Astrocyte of the spinal cord (primary cell): ENCODE results near the gene PAK3.
A peak's percentile ranks its signal among the peaks of the same experiment; 100 is the strongest.

Experiments used
- DNase-seq: peaks from one replicate; pipeline ENCODE4 v3.0.0; 2011; ENCODE audit warnings: low read depth, low spot score
- H3K4me3 ChIP-seq: 2 replicates; pipeline ENCODE4 v1.5.1; 2011; ENCODE audit warnings: low read depth, mild to moderate bottlenecking, low read length, moderate library complexity
- CTCF ChIP-seq: IDR thresholded peaks from 2 replicates; pipeline ENCODE4 v1.5.1; 2012; ENCODE audit warnings: low read depth, mild to moderate bottlenecking, low read length, inconsistent platforms
- in situ Hi-C: cut with HindIII; loops from 2 replicates; pipeline ENCODE4 v1.10.0; 2017; ENCODE audit warnings: low sequenced_read_pairs

The PAK3 gene

DNA sequence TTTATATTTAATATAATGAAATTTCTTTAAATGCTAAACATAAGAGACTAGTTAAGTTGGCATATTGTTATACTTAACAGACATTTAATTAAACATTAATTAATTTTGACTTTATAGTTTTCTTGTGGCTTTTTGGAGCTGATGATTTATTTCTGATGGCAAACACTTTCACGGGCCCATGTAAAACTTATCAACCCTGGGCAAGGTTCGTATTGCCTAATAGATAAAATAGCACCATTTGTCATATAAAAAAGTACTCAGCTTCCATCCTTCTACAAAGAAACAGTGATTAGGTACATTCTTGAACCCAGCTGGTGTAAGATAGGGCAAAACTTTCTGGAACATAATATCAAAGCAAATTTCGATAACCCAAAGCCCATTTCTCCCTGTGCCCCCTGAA lies 63.2 kb downstream of the PAK3 start:
- no peak overlapping the region for H3K4me3 ChIP-seq
- DNase-seq, result no peak
- in situ Hi-C loops, result no loop called here
- TF ChIP-seq CTCF, result no peak

DNA sequence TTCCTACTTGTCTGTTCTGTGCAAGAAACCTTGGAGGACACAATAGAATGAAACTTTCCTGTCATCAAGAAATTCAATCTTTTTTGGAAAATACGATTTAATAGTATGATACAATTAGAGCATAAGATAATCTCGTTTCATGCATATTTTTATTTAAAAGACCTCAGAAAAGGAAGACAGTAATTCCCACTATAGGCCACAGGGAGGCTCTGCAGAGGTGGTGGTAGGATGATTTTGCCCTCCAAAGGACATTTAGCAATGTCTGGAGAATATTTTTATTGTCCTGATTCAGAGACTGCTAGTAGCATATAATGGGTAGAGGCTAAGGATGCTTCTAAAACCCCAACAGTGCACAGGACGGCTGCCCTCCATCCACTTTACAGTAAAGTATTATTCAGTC lies 68.7 kb downstream of the PAK3 start:
- in situ Hi-C loops, result no loop called here
- H3K4me3 ChIP-seq, result no peak overlapping the region
- no peak for DNase-seq
- TF ChIP-seq CTCF, result peak; percentile 31

- no peak for DNase-seq
- no peak for TF ChIP-seq CTCF
- in situ Hi-C loops, result no loop called here
- no peak overlapping the region for H3K4me3 ChIP-seq
Measured at GRCh38 chrX:111165902-111166301, 69.9 kb downstream of the PAK3 start.

DNA sequence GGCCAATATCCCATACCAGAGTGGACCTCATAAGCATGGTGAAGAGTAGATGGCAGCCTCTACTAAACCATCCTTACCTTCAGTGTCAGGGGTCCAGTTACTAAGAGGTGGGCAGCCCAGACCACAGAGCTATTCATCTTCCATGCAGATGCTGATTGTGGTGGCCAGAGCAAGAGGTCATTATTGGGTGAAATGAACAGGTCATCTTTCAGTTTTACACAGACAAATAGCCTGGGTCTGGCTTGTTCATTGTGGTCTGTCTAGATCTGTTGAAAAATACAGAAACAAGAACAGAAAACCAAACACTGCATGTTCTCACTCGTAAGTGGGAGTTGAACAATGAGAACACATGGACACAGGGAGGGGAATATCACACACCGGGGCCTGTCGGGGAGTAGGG lies 71.3 kb downstream of the PAK3 start:
- H3K4me3 ChIP-seq, result no peak overlapping the region
- in situ Hi-C loops, result no loop called here
- DNase-seq, result no peak
- no peak for TF ChIP-seq CTCF

DNA sequence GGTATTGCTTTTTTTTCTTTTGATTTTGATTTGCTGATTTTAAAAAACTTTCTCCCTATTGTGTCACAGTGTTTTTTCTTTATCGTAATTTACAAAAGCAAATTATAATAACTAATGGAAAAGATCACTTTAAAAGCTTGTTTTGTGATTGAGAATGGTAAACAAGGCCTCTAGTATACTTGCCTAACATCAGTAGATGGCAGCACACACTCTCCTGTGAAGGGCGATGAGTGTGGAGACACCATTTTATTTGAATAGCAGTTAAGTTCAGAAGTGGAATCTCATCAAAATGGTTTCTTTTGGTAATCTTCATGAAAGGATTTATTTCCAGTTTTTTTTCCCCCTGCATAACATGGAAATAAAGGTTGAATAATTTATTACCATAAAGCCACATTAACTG lies 72.3 kb downstream of the PAK3 start:
- H3K4me3 ChIP-seq, result no peak overlapping the region
- peak; percentile 19 for TF ChIP-seq CTCF
- no peak for DNase-seq
- in situ Hi-C loops, result no loop called here

DNA sequence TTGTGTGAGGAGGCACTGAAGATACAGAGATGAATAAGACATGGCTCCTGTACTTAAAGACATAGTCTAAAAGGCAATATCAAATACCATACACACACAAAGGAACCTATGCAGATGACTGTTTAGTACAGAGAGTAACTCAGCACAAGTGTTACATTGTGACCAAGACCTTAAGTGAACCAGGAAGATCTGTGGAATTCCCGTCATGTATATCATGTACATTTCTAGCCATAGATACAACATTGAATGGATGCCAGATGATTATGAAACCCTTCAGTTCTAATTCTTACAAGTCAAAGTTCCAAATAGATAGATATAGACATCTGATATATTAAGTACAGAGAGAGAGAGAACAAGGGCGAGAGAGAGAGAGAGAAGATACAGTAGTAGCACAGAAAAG lies 73.2 kb downstream of the PAK3 start:
- DNase-seq, result no peak
- no peak overlapping the region for H3K4me3 ChIP-seq
- in situ Hi-C loops, result no loop called here
- TF ChIP-seq CTCF, result no peak

DNA sequence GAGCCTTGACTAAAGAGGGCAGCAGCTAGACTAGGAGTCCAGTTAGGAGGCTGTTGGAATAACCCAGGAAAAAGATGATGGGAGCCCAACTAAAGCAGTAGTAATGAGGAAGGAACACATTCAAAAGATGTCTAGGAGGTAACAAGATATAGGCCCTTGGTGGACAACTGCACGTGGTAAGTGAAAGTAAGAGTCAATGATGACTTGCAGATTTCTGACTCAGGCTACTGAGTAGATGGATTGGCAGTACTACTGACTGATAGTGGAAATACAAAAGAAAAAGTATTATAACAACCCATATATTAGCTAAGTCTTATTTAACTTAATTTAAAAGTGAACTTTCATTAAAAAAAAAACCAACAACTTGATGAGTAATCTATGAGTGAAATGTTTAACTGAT lies 74.0 kb downstream of the PAK3 start:
- in situ Hi-C loops, result no loop called here
- no peak for TF ChIP-seq CTCF
- DNase-seq, result peak; percentile 31
- H3K4me3 ChIP-seq, result no peak overlapping the region
